Measurements from ENCODE around the gene RHCG. TPM values are rescaled to one million over a fixed set of nuclear protein-coding genes. Genes with fewer than 3 reads are reported as not detected.

Gene RHCG
- total RNA-seq, 2 donors from 2014 or later: not detected

- H3K36me3 ChIP-seq: no peaks in the 10 kb centered on the region
- TF ChIP-seq CTCF (IDR thresholded peaks at IDR 0.05): no peak
- no peak overlapping the region for H3K4me3 ChIP-seq
- H3K4me1 ChIP-seq (ENCODE audit: control insufficient read depth in 1 of 2, low read depth in 2 of 2): no peaks in the 10 kb centered on the region
- no peak for DNase-seq (ENCODE audit: low spot score)
- no peak for ATAC-seq (ENCODE audit: insufficient number of reproducible peaks, low FRiP score, low read depth)
- no peak overlapping the region for H3K27ac ChIP-seq
- no peaks in the 10 kb centered on the region for H3K9me3 ChIP-seq
- no peaks in the 10 kb centered on the region for H3K27me3 ChIP-seq (replicated peaks; ENCODE audit: insufficient read depth)
These were observed 37.9 kb downstream of the RHCG start for GRCh38 chr15:89458440-89458839.

GRCh38 chr15:89457086-89457485 is 39.3 kb downstream of the RHCG start:
- H3K4me1 ChIP-seq (ENCODE audit: control insufficient read depth in 1 of 2, low read depth in 2 of 2): no peaks in the 10 kb centered on the region
- ATAC-seq (ENCODE audit: insufficient number of reproducible peaks, low FRiP score, low read depth) (no peak), DNase-seq (ENCODE audit: low spot score) (no peak)

GRCh38 chr15:89455535-89455934 is 40.8 kb downstream of the RHCG start:
- Histone ChIP-seq H3K27ac (no peak overlapping the region), H3K27me3 (replicated peaks; ENCODE audit: insufficient read depth) (no peaks in the 10 kb centered on the region), H3K36me3 (no peaks in the 10 kb centered on the region), H3K4me3 (no peak overlapping the region), H3K4me1 (ENCODE audit: control insufficient read depth in 1 of 2, low read depth in 2 of 2) (no peaks in the 10 kb centered on the region), H3K9me3 (no peaks in the 10 kb centered on the region)
- no peak for TF ChIP-seq CTCF (IDR thresholded peaks at IDR 0.05)
- DNase-seq (ENCODE audit: low spot score) (no peak), ATAC-seq (ENCODE audit: insufficient number of reproducible peaks, low FRiP score, low read depth) (no peak)

More at GRCh38 chr15:89457086-89457485, 39.3 kb downstream of the RHCG start:
- no peak overlapping the region for H3K4me3 ChIP-seq
- TF ChIP-seq CTCF (IDR thresholded peaks at IDR 0.05): no peak
- no peak overlapping the region for H3K27ac ChIP-seq
- no peaks in the 10 kb centered on the region for H3K9me3 ChIP-seq
- H3K27me3 ChIP-seq (replicated peaks; ENCODE audit: insufficient read depth): no peaks in the 10 kb centered on the region
- no peaks in the 10 kb centered on the region for H3K36me3 ChIP-seq

GRCh38 chr15:89452330-89452836 is 44.0 kb downstream of the RHCG start:
- no peak overlapping the region for H3K27ac ChIP-seq
- H3K9me3 ChIP-seq: no peaks in the 10 kb centered on the region
- no peak for TF ChIP-seq CTCF (IDR thresholded peaks at IDR 0.05)
- H3K4me3 ChIP-seq: no peak overlapping the region
- H3K36me3 ChIP-seq: no peaks in the 10 kb centered on the region
- H3K27me3 ChIP-seq (replicated peaks; ENCODE audit: insufficient read depth): no peaks in the 10 kb centered on the region
- ATAC-seq (ENCODE audit: insufficient number of reproducible peaks, low FRiP score, low read depth) (no peak), DNase-seq (ENCODE audit: low spot score) (no peak)
- no peaks in the 10 kb centered on the region for H3K4me1 ChIP-seq (ENCODE audit: control insufficient read depth in 1 of 2, low read depth in 2 of 2)

- Histone ChIP-seq H3K27me3 (replicated peaks; ENCODE audit: insufficient read depth) (no peaks in the 10 kb centered on the region), H3K4me3 (no peak overlapping the region), H3K36me3 (no peaks in the 10 kb centered on the region), H3K9me3 (no peaks in the 10 kb centered on the region), H3K4me1 (ENCODE audit: control insufficient read depth in 1 of 2, low read depth in 2 of 2) (no peaks in the 10 kb centered on the region), H3K27ac (no peak overlapping the region)
- no peak for ATAC-seq (ENCODE audit: insufficient number of reproducible peaks, low FRiP score, low read depth)
- no peak for TF ChIP-seq CTCF (IDR thresholded peaks at IDR 0.05)
- no peak for DNase-seq (ENCODE audit: low spot score)
These were observed 44.5 kb downstream of the RHCG start for GRCh38 chr15:89451846-89452245.
